GM12878 (cell line): ENCODE data around the gene MMP3. TPM values are rescaled to one million over a fixed set of nuclear protein-coding genes. Genes with fewer than 3 reads are reported as not detected.

Source experiments
- ATAC-seq: fragments of 200-7000 bp; cut with Tn5 transposase; 3 replicates; pipeline ENCODE4 v1.9.1; 2020; ENCODE audit warnings: mild to moderate bottlenecking, moderate library complexity
- BruUV-seq: library from RNA; stranded (reverse); fragments of 400-500 nt; replicated peaks from 2 replicates; lab custom pipeline; 2021; lab: Mats Ljungman, UMichigan
- CTCF ChIA-PET: fragments of 300-600 bp; sonication (Branson Sonifier 250); formaldehyde crosslinking; extraction: SDS; loops from one replicate; lab custom pipeline; 2021; ENCODE audit warnings: inconsistent platforms; lab: Yijun Ruan, JAX
- POLR2A ChIA-PET: fragments of 350-600 bp; formaldehyde crosslinking; extraction: SDS; loops from one replicate; lab custom pipeline; 2021; ENCODE audit warnings: inconsistent platforms; lab: Charles Lee
- RAD21 ChIA-PET: fragments of 300-600 bp; sonication (Branson Sonifier 250); formaldehyde crosslinking; loops from one replicate; lab custom pipeline; 2023; ENCODE audit warnings: antibody characterized with exemption; ENCODE audit not compliant: unreplicated experiment; lab: Charles Lee
- SMC1A ChIA-PET: fragments of 300-600 bp; sonication (Branson Sonifier 250); formaldehyde crosslinking; loops from one replicate; lab custom pipeline; 2023; ENCODE audit not compliant: unreplicated experiment, uncharacterized antibody; lab: Charles Lee
- DNase-seq: peaks from one replicate; pipeline ENCODE4 v3.0.0-alpha.2; 2011; ENCODE audit warnings: low read depth, low spot score
- FAIRE-seq: peaks from 3 replicates; lab custom pipeline; 2011; peaks lifted over from hg19 to GRCh38; lab: Jason Lieb, UNC
- H2AFZ ChIP-seq: 2 replicates; pipeline ENCODE4 v1.6.0; 2011; ENCODE audit warnings: low read depth, low read length, control low read depth; ENCODE audit not compliant: control insufficient read depth
- H3K27ac ChIP-seq: 2 replicates; pipeline ENCODE4 v1.5.1; 2011; ENCODE audit warnings: control low read depth; ENCODE audit not compliant: control insufficient read depth, insufficient read depth
- H3K27me3 ChIP-seq, 2 experiments: replicated peaks in 1 of 2; 2 replicates each; pipeline versions ENCODE4 v1.6.0 to v1.6.1; 2011; ENCODE audit warnings: low read length in 1 of 2; ENCODE audit not compliant: control insufficient read depth in 2 of 2, insufficient read depth in 2 of 2
- H3K36me3 ChIP-seq, 2 experiments: 2 replicates each; pipeline ENCODE4 v1.5.1; 2011; ENCODE audit warnings: low read length in 1 of 2; ENCODE audit not compliant: control insufficient read depth in 2 of 2, insufficient read depth in 2 of 2
- H3K4me1 ChIP-seq: 2 replicates; pipeline ENCODE4 v1.6.1; 2011; ENCODE audit warnings: mild to moderate bottlenecking, low read length, moderate library complexity, mixed read lengths; ENCODE audit not compliant: control insufficient read depth, insufficient read depth
- H3K4me2 ChIP-seq: 2 replicates; pipeline ENCODE4 v1.6.0; 2011; ENCODE audit warnings: control low read depth; ENCODE audit not compliant: control insufficient read depth, insufficient read depth
- H3K4me3 ChIP-seq: fragments of 200-600 bp; sonication (generic); 2 replicates; pipeline ENCODE4 v1.5.1; 2016
- H3K79me2 ChIP-seq: 2 replicates; pipeline ENCODE4 v1.6.0; 2011; ENCODE audit warnings: low read length; ENCODE audit not compliant: control insufficient read depth, insufficient read depth
- H3K9ac ChIP-seq: 2 replicates; pipeline ENCODE4 v1.8.0; 2011; ENCODE audit warnings: low read length, control low read depth, mixed read lengths; ENCODE audit not compliant: control insufficient read depth, insufficient read depth
- H3K9me3 ChIP-seq: replicated peaks from 3 replicates; pipeline ENCODE4 v1.5.1; 2011; ENCODE audit warnings: mild to moderate bottlenecking, low read length; ENCODE audit not compliant: control insufficient read depth, insufficient read depth
- H4K20me1 ChIP-seq: 2 replicates; pipeline ENCODE4 v1.6.0; 2011; ENCODE audit not compliant: control insufficient read depth, insufficient read depth
- CREB1 ChIP-seq: IDR thresholded peaks from 2 replicates; pipeline ENCODE4 v1.6.1; 2012; ENCODE audit warnings: low read depth, mild to moderate bottlenecking, inconsistent platforms
- CTCF ChIP-seq, 3 experiments: IDR thresholded peaks in 2 of 3; conservative IDR thresholded peaks in 1 of 3; 2 replicates each; pipeline ENCODE4 v1.5.1; 2011; ENCODE audit warnings: low read depth in 3 of 3, low read length in 3 of 3, mild to moderate bottlenecking in 3 of 3, control low read depth in 2 of 3, moderate library complexity in 2 of 3, inconsistent platforms in 1 of 3, mixed read lengths in 1 of 3; ENCODE audit not compliant: control insufficient read depth in 2 of 3, insufficient read depth in 1 of 3; ENCODE audit errors: extremely low read depth in 1 of 3
- ELK1 ChIP-seq: IDR thresholded peaks from 2 replicates; pipeline ENCODE4 v1.6.1; 2012; ENCODE audit warnings: low read depth, low read length, improper control_type of control experiment
- RB1 ChIP-seq: fragments of 450-650 bp; formaldehyde crosslinking; IDR thresholded peaks from 2 replicates; pipeline ENCODE4 v1.6.1; 2017; ENCODE audit warnings: mild to moderate bottlenecking, borderline replicate concordance
- SIX5 ChIP-seq: IDR thresholded peaks from 2 replicates; pipeline ENCODE4 v1.6.1; 2011; ENCODE audit warnings: mild to moderate bottlenecking, low read depth, low read length, moderate library complexity; ENCODE audit not compliant: severe bottlenecking
- SMARCA5 ChIP-seq: fragments of 450-650 bp; IDR thresholded peaks from 2 replicates; pipeline ENCODE4 v1.6.1; 2017; ENCODE audit warnings: mild to moderate bottlenecking
- TCF12 ChIP-seq: IDR thresholded peaks from 2 replicates; pipeline ENCODE4 v1.6.1; 2011; ENCODE audit warnings: low read depth, mild to moderate bottlenecking, low read length
- WGBS: methylation state at CpG from one replicate; pipeline ENCODE4 v1.1.6; 2016; ENCODE audit warnings: low lambda C conversion rate; ENCODE audit not compliant: insufficient replicate concordance, insufficient coverage; ENCODE audit errors: missing lambda C conversion rate; 5-methylcytosine and 5-hydroxymethylcytosine counted together
- in situ Hi-C: fragments of 300-500 bp; cut with MboI; formaldehyde crosslinking; loops from 9 replicates; pipeline ENCODE4 v1.14.3; 2018; ENCODE audit warnings: mixed read lengths
- intact Hi-C: fragments of 100-400 bp; cut with micrococcal nuclease; formaldehyde crosslinking; loops from one replicate; pipeline ENCODE4 v1.14.2; 2022; ENCODE audit not compliant: unreplicated experiment
- polyA plus RNA-seq, 11 experiments: library from polyadenylated mRNA; depleted of rRNA in 4 of 11; unstranded in 6 of 11; stranded (reverse) in 5 of 11; fragments of >200 nt; fragmentation: Nextera tagmentation in 4 of 11; fragmentation: Illumina TruSeq in 1 of 11; extraction: Ambion mirVana in 4 of 11; extraction: Trizol in 1 of 11; gene quantifications; 1 replicate in 1 of 11; 2 replicates in 10 of 11; pipeline versions ENCODE4 v1.2.1 to v1.2.3, GENCODE V29; 2011 to 2016; ENCODE audit warnings: inconsistent platforms in 2 of 11, missing spikeins in 2 of 11, low read depth in 1 of 11
- total RNA-seq, 4 experiments: library from RNA; depleted of rRNA in 3 of 4; stranded (reverse); fragments of >200 nt in 3 of 4; fragmentation: Illumina TruSeq in 1 of 4; extraction: Trizol in 1 of 4; gene quantifications; 2 replicates each; pipeline versions ENCODE4 v1.2.1 to v1.2.3, GENCODE V29; 2013 to 2021
- TF ChIP-seq, protein P1 (sequence below): IDR thresholded peaks from 2 replicates; pipeline ENCODE4 v1.6.1; 2012; ENCODE audit warnings: low read depth, low read length, improper control_type of control experiment
- TF ChIP-seq, protein P2 (sequence below): fragments of 450-650 bp; IDR thresholded peaks from 2 replicates; pipeline ENCODE4 v1.6.1; 2016; ENCODE audit warnings: mild to moderate bottlenecking
- TF ChIP-seq, protein P3 (sequence below): fragments of 450-650 bp; IDR thresholded peaks from 2 replicates; pipeline ENCODE4 v1.6.1; 2018; ENCODE audit warnings: borderline replicate concordance, mild to moderate bottlenecking; ENCODE audit not compliant: partially characterized antibody
- TF ChIP-seq, protein P4 (sequence below): fragments of 450-650 bp; IDR thresholded peaks from 2 replicates; pipeline ENCODE4 v1.6.1; 2017; ENCODE audit warnings: mild to moderate bottlenecking
- TF ChIP-seq, protein P5 (sequence below): IDR thresholded peaks from 2 replicates; pipeline ENCODE4 v1.6.1; 2012; ENCODE audit warnings: low read length, inconsistent platforms

Gene MMP3
- total and polyA plus RNA-seq, 10 of the 15 experiments (the other 5 are each of a cell fraction or from before 2014, with no cell fraction given): 0.02 to 1.2 TPM; not detected in 8

DNA sequence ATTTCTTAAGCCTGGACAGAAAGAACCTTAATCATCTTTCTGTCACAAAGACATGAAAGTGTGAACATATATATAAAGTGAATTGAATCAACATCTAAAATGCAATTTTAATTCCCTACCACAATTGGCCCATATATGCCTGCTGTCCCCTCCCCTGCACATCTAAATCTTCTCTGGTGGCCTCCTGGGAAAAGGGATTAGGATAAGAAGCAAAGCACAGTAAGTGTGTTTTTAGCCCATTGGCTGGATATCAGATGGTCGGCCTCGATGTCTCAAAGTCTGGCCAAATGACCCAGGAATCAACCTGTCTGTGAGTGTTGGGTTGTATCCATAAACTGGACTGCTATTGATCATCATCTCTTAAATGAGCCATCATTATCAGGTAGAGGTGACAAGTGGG lies 5.8 kb downstream of the MMP3 start:
- Histone ChIP-seq H3K27me3 (peaks cover 0 to 4% of the 10 kb centered on the region in 2 experiments; a peak in 2 of 4 replicates), H3K9ac (no peak overlapping the region), H3K79me2 (no peaks in the 10 kb centered on the region), H3K4me3 (no peak overlapping the region), H3K9me3 (no peaks in the 10 kb centered on the region), H3K4me2 (no peak overlapping the region), H3K36me3 (no peaks in the 10 kb centered on the region), H4K20me1 (no peaks in the 10 kb centered on the region), H3K27ac (no peak overlapping the region), H2AFZ (no peak overlapping the region), H3K4me1 (no peaks in the 10 kb centered on the region)
- in situ Hi-C loops: no loop called here
- WGBS: 12% methylated on average over 2 of the region's 2 CpGs
- ATAC-seq (no peak), FAIRE-seq (no peak), DNase-seq (no peak)
- ChIA-PET SMC1A (interaction anchor here (1.2 kb wide), 1 partner anchor 40 kb away, joined by 3 read pairs; no protein-coding TSS in a partner anchor), RAD21 (no interaction called here), CTCF (interaction anchor here (1.3 to 1.9 kb wide), 2 partner anchors 23 to 77 kb away, joined by 3 to 9 read pairs; no protein-coding TSS in a partner anchor), POLR2A (no interaction called here)
- TF ChIP-seq, protein P1, sequence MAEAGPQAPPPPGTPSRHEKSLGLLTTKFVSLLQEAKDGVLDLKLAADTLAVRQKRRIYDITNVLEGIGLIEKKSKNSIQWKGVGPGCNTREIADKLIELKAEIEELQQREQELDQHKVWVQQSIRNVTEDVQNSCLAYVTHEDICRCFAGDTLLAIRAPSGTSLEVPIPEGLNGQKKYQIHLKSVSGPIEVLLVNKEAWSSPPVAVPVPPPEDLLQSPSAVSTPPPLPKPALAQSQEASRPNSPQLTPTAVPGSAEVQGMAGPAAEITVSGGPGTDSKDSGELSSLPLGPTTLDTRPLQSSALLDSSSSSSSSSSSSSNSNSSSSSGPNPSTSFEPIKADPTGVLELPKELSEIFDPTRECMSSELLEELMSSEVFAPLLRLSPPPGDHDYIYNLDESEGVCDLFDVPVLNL: no peak
- no peak for TF ChIP-seq TCF12
- no peak for TF ChIP-seq SMARCA5
- TF ChIP-seq RB1: no peak
- TF ChIP-seq SIX5: no peak
- TF ChIP-seq, protein P2, sequence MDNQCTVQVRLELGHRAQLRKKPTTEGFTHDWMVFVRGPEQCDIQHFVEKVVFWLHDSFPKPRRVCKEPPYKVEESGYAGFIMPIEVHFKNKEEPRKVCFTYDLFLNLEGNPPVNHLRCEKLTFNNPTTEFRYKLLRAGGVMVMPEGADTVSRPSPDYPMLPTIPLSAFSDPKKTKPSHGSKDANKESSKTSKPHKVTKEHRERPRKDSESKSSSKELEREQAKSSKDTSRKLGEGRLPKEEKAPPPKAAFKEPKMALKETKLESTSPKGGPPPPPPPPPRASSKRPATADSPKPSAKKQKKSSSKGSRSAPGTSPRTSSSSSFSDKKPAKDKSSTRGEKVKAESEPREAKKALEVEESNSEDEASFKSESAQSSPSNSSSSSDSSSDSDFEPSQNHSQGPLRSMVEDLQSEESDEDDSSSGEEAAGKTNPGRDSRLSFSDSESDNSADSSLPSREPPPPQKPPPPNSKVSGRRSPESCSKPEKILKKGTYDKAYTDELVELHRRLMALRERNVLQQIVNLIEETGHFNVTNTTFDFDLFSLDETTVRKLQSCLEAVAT: no peak
- TF ChIP-seq, protein P3, sequence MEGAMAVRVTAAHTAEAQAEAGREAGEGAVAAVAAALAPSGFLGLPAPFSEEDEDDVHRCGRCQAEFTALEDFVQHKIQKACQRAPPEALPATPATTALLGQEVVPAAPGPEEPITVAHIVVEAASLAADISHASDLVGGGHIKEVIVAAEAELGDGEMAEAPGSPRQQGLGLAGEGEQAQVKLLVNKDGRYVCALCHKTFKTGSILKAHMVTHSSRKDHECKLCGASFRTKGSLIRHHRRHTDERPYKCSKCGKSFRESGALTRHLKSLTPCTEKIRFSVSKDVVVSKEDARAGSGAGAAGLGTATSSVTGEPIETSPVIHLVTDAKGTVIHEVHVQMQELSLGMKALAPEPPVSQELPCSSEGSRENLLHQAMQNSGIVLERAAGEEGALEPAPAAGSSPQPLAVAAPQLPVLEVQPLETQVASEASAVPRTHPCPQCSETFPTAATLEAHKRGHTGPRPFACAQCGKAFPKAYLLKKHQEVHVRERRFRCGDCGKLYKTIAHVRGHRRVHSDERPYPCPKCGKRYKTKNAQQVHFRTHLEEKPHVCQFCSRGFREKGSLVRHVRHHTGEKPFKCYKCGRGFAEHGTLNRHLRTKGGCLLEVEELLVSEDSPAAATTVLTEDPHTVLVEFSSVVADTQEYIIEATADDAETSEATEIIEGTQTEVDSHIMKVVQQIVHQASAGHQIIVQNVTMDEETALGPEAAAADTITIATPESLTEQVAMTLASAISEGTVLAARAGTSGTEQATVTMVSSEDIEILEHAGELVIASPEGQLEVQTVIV: no peak
- no peak for TF ChIP-seq CREB1
- TF ChIP-seq ELK1: no peak
- TF ChIP-seq, protein P4, sequence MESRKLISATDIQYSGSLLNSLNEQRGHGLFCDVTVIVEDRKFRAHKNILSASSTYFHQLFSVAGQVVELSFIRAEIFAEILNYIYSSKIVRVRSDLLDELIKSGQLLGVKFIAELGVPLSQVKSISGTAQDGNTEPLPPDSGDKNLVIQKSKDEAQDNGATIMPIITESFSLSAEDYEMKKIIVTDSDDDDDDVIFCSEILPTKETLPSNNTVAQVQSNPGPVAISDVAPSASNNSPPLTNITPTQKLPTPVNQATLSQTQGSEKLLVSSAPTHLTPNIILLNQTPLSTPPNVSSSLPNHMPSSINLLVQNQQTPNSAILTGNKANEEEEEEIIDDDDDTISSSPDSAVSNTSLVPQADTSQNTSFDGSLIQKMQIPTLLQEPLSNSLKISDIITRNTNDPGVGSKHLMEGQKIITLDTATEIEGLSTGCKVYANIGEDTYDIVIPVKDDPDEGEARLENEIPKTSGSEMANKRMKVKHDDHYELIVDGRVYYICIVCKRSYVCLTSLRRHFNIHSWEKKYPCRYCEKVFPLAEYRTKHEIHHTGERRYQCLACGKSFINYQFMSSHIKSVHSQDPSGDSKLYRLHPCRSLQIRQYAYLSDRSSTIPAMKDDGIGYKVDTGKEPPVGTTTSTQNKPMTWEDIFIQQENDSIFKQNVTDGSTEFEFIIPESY: no peak
- TF ChIP-seq, protein P5, sequence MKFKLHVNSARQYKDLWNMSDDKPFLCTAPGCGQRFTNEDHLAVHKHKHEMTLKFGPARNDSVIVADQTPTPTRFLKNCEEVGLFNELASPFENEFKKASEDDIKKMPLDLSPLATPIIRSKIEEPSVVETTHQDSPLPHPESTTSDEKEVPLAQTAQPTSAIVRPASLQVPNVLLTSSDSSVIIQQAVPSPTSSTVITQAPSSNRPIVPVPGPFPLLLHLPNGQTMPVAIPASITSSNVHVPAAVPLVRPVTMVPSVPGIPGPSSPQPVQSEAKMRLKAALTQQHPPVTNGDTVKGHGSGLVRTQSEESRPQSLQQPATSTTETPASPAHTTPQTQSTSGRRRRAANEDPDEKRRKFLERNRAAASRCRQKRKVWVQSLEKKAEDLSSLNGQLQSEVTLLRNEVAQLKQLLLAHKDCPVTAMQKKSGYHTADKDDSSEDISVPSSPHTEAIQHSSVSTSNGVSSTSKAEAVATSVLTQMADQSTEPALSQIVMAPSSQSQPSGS: no peak
- TF ChIP-seq CTCF (IDR thresholded peaks at IDR 0.05 in 2 of 3, conservative IDR thresholded peaks at IDR 0.05 in 1 of 3; ENCODE audit: control insufficient read depth in 2 of 3, extremely low read depth in 1 of 3, insufficient read depth in 1 of 3, low read depth in 3 of 3, low read length in 3 of 3): no peak
- intact Hi-C loops: no loop called here
- no TSS peak for BruUV-seq
